ENCODE results near the gene PYURF.

The PYURF gene

GRCh38 chr4:88503344-88503743, 20.2 kb downstream of the PYURF start:
- DNase-seq, result no peak

GRCh38 chr4:88497859-88498409, 25.6 kb downstream of the PYURF start:
- DNase-seq, result no peak

- DNase-seq, result no peak
Observed at GRCh38 chr4:88489100-88489761, 34.3 kb downstream of the PYURF start.

- DNase-seq, result no peak
Observed at GRCh38 chr4:88481537-88481936, 42.0 kb downstream of the PYURF start.

DNA sequence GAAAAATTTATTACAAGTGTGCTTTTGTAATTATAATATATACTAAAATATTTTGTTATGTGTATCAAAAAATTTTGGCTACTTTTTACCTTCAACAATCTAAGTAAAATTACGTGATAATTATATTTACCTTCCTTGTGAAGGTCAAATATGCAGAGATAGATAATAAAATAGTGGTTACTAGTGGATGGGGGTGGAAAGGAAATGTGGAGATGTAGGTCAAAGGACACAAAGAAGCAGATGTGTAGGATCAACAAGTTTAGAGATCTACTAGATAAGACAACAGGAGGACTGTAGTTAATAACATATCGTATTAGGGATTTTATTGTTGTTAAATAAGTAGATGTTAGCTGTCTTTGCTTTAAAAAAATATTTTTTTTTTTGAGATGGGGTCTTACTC, 45.3 kb downstream of the PYURF start:
- DNase-seq, result no peak

GRCh38 chr4:88477229-88477860, 46.2 kb downstream of the PYURF start:
- no peak for DNase-seq
